Measurements from ENCODE around the gene ITGAL. TPM values are rescaled to one million over a fixed set of nuclear protein-coding genes. Genes with fewer than 3 reads are reported as not detected.

Gene ITGAL
- total RNA-seq, 2 experiments from 2014 or later = 40.2 to 140 TPM

GRCh38 chr16:30557957-30558788 lies 85.6 kb downstream of the ITGAL start, which contains the start of gene ZNF764:
Gene ZNF764, minus strand, starts transcription at chr16:30558374. Its CDS starts 192 bp downstream, at chr16:30558182.
- no peaks in the 10 kb centered on the region for H3K9me3 ChIP-seq (ENCODE audit: low read length)
- intact Hi-C loops (cut with micrococcal nuclease; ENCODE audit: unreplicated experiment) = loop anchor here (1.0 kb wide), 2 partner anchors 14 to 23 kb away; no protein-coding TSS in a partner anchor
- TF ChIP-seq CTCF (conservative IDR thresholded peaks at IDR 0.05; ENCODE audit: low read length) = peak; percentile 50
- TF ChIP-seq EZH2phosphoT487 (IDR thresholded peaks at IDR 0.05; ENCODE audit: borderline replicate concordance, low read depth, low read length) = no peak
- peak within 1 kb of the TSS; percentile 81 for H2AFZ ChIP-seq (ENCODE audit: low read length)
- no peaks in the 10 kb centered on the region for H4K20me1 ChIP-seq (ENCODE audit: insufficient read depth, low read length)
- peak within 1 kb of the TSS; percentile 92 for H3K4me2 ChIP-seq (ENCODE audit: low read length)
- TSS peak; percentile 60 for BruUV-seq (replicated peaks)
- peak within 1 kb of the TSS; percentile 77 for H3K4me3 ChIP-seq (ENCODE audit: low read depth, low read length, poor library complexity, severe bottlenecking)
- peaks cover 21% of the 10 kb centered on the region for H3K36me3 ChIP-seq (ENCODE audit: insufficient read depth, low read length)
- H3K4me1 ChIP-seq (ENCODE audit: insufficient read depth, low read length, poor library complexity, severe bottlenecking) = peaks cover 11% of the 10 kb centered on the region
- H3K27ac ChIP-seq (ENCODE audit: low read depth, low read length, poor library complexity, severe bottlenecking) = peak within 1 kb of the TSS; percentile 77
- peak; percentile 98 for DNase-seq (ENCODE audit: low spot score)
- H3K79me2 ChIP-seq (ENCODE audit: insufficient read depth, low read depth, low read length) = peaks cover 15% of the 10 kb centered on the region; the same call in 1 of the 2 replicates
- no peaks in the 10 kb centered on the region for H3K9me2 ChIP-seq (ENCODE audit: insufficient read depth, low read length)
- ChIA-PET CTCF (ENCODE audit: unreplicated experiment) (interaction anchor here (0.6 to 1.1 kb wide), 8 partner anchors 14 to 175 kb away, joined by 3 to 6 read pairs (median 4); partner anchors contain the start of genes SEPTIN1 and ZNF747), POLR2A (interaction anchor here (0.5 to 2.9 kb wide), 15 partner anchors 10 to 542 kb away, joined by 3 to 54 read pairs (median 4); partner anchors contain the start of genes ZNF688 and ZNF747)

- H3K27ac ChIP-seq (ENCODE audit: low read depth, low read length, poor library complexity, severe bottlenecking) = peak overlapping the region; percentile 77
- H3K4me1 ChIP-seq (ENCODE audit: insufficient read depth, low read length, poor library complexity, severe bottlenecking) = peaks cover 11% of the 10 kb centered on the region
- H3K79me2 ChIP-seq (ENCODE audit: insufficient read depth, low read depth, low read length) = peaks cover 15% of the 10 kb centered on the region; the same call in 1 of the 2 replicates
- intact Hi-C loops (cut with micrococcal nuclease; ENCODE audit: unreplicated experiment) = loop anchor here (1.0 kb wide), 2 partner anchors 13 to 24 kb away; no protein-coding TSS in a partner anchor
- H3K9me2 ChIP-seq (ENCODE audit: insufficient read depth, low read length) = no peaks in the 10 kb centered on the region
- CTCF ChIA-PET (ENCODE audit: unreplicated experiment) = interaction anchor here (0.7 to 1.0 kb wide), 6 partner anchors 13 to 176 kb away, joined by 3 to 6 read pairs (median 4); partner anchors contain the start of gene SEPTIN1
- H4K20me1 ChIP-seq (ENCODE audit: insufficient read depth, low read length) = no peaks in the 10 kb centered on the region
- no peak for DNase-seq (ENCODE audit: low spot score)
- peak overlapping the region; percentile 53 for H3K4me2 ChIP-seq (ENCODE audit: low read length)
- H3K36me3 ChIP-seq (ENCODE audit: insufficient read depth, low read length) = peaks cover 14% of the 10 kb centered on the region
- BruUV-seq (replicated peaks) = TSS peak; percentile 71
- no peaks in the 10 kb centered on the region for H3K9me3 ChIP-seq (ENCODE audit: low read length)
- H3K4me3 ChIP-seq (ENCODE audit: low read depth, low read length, poor library complexity, severe bottlenecking) = peak overlapping the region; percentile 77
- TF ChIP-seq EZH2phosphoT487 (IDR thresholded peaks at IDR 0.05; ENCODE audit: borderline replicate concordance, low read depth, low read length) = no peak
- no peak for TF ChIP-seq CTCF (conservative IDR thresholded peaks at IDR 0.05; ENCODE audit: low read length)
- POLR2A ChIA-PET = interaction anchor here (0.6 to 2.9 kb wide), 11 partner anchors 10 to 541 kb away, joined by 3 to 54 read pairs (median 6); partner anchors contain the start of genes ZNF688 and ZNF747
- H2AFZ ChIP-seq (ENCODE audit: low read length) = peak overlapping the region; percentile 72; the same call in 1 of the 2 replicates
Measured at GRCh38 chr16:30558789-30559377, 86.3 kb downstream of the ITGAL start.

All from OCI-LY7 (cell line).